H1 (cell line): ENCODE data around the gene FRMD5. TPM values are rescaled to one million over a fixed set of nuclear protein-coding genes. Genes with fewer than 3 reads are reported as not detected.

Experiments
- CTCF ChIA-PET: fragments of 300-600 bp; sonication (Branson Sonifier 250); formaldehyde crosslinking; loops from one replicate; lab custom pipeline; 2021; ENCODE audit not compliant: partially characterized antibody; lab: Charles Lee
- POLR2A ChIA-PET: fragments of 300-600 bp; sonication (Branson Sonifier 250); formaldehyde crosslinking; loops from one replicate; lab custom pipeline; 2021; ENCODE audit warnings: inconsistent platforms; ENCODE audit not compliant: partially characterized antibody; lab: Charles Lee
- DNase-seq, 2 experiments: peaks; one replicate each; pipeline versions ENCODE4 v3.0.0 to v3.0.0-alpha.2; 2010 to 2022; ENCODE audit warnings: low spot score in 2 of 2, low read depth in 1 of 2, mixed read lengths in 1 of 2
- FAIRE-seq: peaks from 2 replicates; lab custom pipeline; 2011; peaks lifted over from hg19 to GRCh38; lab: Jason Lieb, UNC
- H2AFZ ChIP-seq: 2 replicates; pipeline ENCODE4 v1.8.1; 2012; ENCODE audit warnings: low read length, inconsistent platforms
- H2AK5ac ChIP-seq: 2 replicates; pipeline ENCODE4 v1.6.1; 2013; ENCODE audit warnings: low read depth, low read length
- H2BK120ac ChIP-seq: replicated peaks from 2 replicates; pipeline ENCODE3; 2013; ENCODE audit warnings: low read depth, low read length, inconsistent platforms
- H2BK12ac ChIP-seq: 2 replicates; pipeline ENCODE4 v1.6.1; 2013; ENCODE audit warnings: low read depth, low read length
- H2BK15ac ChIP-seq: 2 replicates; pipeline ENCODE4 v1.6.1; 2013; ENCODE audit warnings: low read length
- H2BK20ac ChIP-seq: 2 replicates; pipeline ENCODE4 v1.6.1; 2013; ENCODE audit warnings: low read length
- H2BK5ac ChIP-seq: 2 replicates; pipeline ENCODE4 v1.6.1; 2013; ENCODE audit warnings: low read depth, low read length
- H3K14ac ChIP-seq: 2 replicates; pipeline ENCODE4 v1.6.1; 2013; ENCODE audit warnings: inconsistent platforms; ENCODE audit not compliant: insufficient read length
- H3K18ac ChIP-seq: 2 replicates; pipeline ENCODE4 v1.6.1; 2013; ENCODE audit warnings: low read length; ENCODE audit errors: extremely low read depth
- H3K23ac ChIP-seq: 2 replicates; pipeline ENCODE4 v1.6.1; 2013; ENCODE audit warnings: inconsistent platforms; ENCODE audit not compliant: insufficient read length
- H3K23me2 ChIP-seq: 2 replicates; pipeline ENCODE4 v1.6.1; 2013; ENCODE audit warnings: low read depth, low read length
- H3K27ac ChIP-seq: 2 replicates; pipeline ENCODE4 v1.6.1; 2011; ENCODE audit warnings: low read depth, low read length, inconsistent platforms
- H3K27me3 ChIP-seq, 4 experiments: replicated peaks in 1 of 4; 1 replicate in 1 of 4; 2 replicates in 3 of 4; pipeline versions ENCODE4 v1.6.1 to v1.8.1; 2011 to 2013; ENCODE audit warnings: low read length in 3 of 4, mild to moderate bottlenecking in 3 of 4, inconsistent platforms in 2 of 4, mixed read lengths in 2 of 4, moderate library complexity in 1 of 4; ENCODE audit not compliant: control insufficient read depth in 3 of 4, insufficient read depth in 3 of 4; ENCODE audit errors: extremely low read depth in 1 of 4
- H3K36me3 ChIP-seq, 4 experiments: 2 replicates each; pipeline versions ENCODE4 v1.6.1 to v1.8.1; 2011 to 2013; ENCODE audit warnings: mild to moderate bottlenecking in 4 of 4, low read length in 3 of 4, moderate library complexity in 2 of 4, control low read depth in 1 of 4, inconsistent platforms in 1 of 4; ENCODE audit not compliant: insufficient read depth in 4 of 4, control insufficient read depth in 2 of 4
- H3K4ac ChIP-seq: replicated peaks from 2 replicates; pipeline ENCODE3; 2013; ENCODE audit warnings: low read length, low read depth, mixed read lengths, inconsistent platforms; ENCODE audit not compliant: insufficient read length
- H3K4me1 ChIP-seq, 4 experiments: replicated peaks in 1 of 4; 1 replicate in 1 of 4; 2 replicates in 3 of 4; pipeline versions ENCODE4 v1.6.1 to v1.8.1; 2011 to 2013; ENCODE audit warnings: low read length in 3 of 4, inconsistent platforms in 2 of 4, mixed read lengths in 1 of 4; ENCODE audit not compliant: insufficient read depth in 4 of 4, control insufficient read depth in 3 of 4
- H3K4me2 ChIP-seq, 2 experiments: 2 replicates each; pipeline versions ENCODE4 v1.6.1 to v1.8.1; 2011 to 2013; ENCODE audit warnings: low read depth in 2 of 2, low read length in 2 of 2, control low read depth in 1 of 2, inconsistent platforms in 1 of 2, mild to moderate bottlenecking in 1 of 2; ENCODE audit not compliant: insufficient read depth in 1 of 2
- H3K4me3 ChIP-seq, 4 experiments: fragments of 200-600, 300-600 bp in 1 of 4; sonication (generic), shearing (Covaris generic), sonication (Bioruptor Twin) in 1 of 4; 2 replicates each; pipeline versions ENCODE4 v1.5.1 to v1.8.1; 2011 to 2016; ENCODE audit warnings: low read length in 4 of 4, low read depth in 3 of 4, control low read depth in 2 of 4, inconsistent platforms in 2 of 4, mild to moderate bottlenecking in 2 of 4, mixed read lengths in 1 of 4, moderate library complexity in 1 of 4; ENCODE audit not compliant: insufficient read depth in 2 of 4; ENCODE audit errors: extremely low read depth in 1 of 4
- H3K56ac ChIP-seq: replicated peaks from 2 replicates; pipeline ENCODE3; 2013; ENCODE audit warnings: low read depth, mild to moderate bottlenecking, mixed read lengths, low read length, inconsistent platforms; ENCODE audit not compliant: insufficient read length
- H3K79me1 ChIP-seq: 2 replicates; pipeline ENCODE4 v1.6.1; 2013; ENCODE audit warnings: low read depth, low read length, control low read depth
- H3K79me2 ChIP-seq, 2 experiments: 2 replicates each; pipeline versions ENCODE4 v1.6.1 to v1.8.1; 2012 to 2013; ENCODE audit warnings: low read length in 2 of 2, mild to moderate bottlenecking in 2 of 2, inconsistent platforms in 1 of 2; ENCODE audit not compliant: insufficient read depth in 2 of 2, control insufficient read depth in 1 of 2
- H3K9ac ChIP-seq, 4 experiments: replicated peaks in 1 of 4; 1 replicate in 1 of 4; 2 replicates in 3 of 4; pipeline versions ENCODE4 v1.6.1 to v1.8.1; 2011 to 2013; ENCODE audit warnings: low read depth in 3 of 4, low read length in 3 of 4, control low read depth in 2 of 4, mild to moderate bottlenecking in 2 of 4, moderate library complexity in 2 of 4, inconsistent platforms in 1 of 4; ENCODE audit errors: extremely low read depth in 1 of 4
- H3K9me3 ChIP-seq, 2 experiments: 2 replicates each; pipeline versions ENCODE4 v1.6.1 to v1.8.1; 2012 to 2013; ENCODE audit warnings: mild to moderate bottlenecking in 2 of 2, moderate library complexity in 2 of 2, control low read depth in 1 of 2, inconsistent platforms in 1 of 2, low read depth in 1 of 2, low read length in 1 of 2, mixed read lengths in 1 of 2; ENCODE audit not compliant: insufficient read depth in 2 of 2
- H4K20me1 ChIP-seq, 2 experiments: replicated peaks in 1 of 2; 2 replicates each; pipeline versions ENCODE3 to v1.8.1; 2011 to 2013; ENCODE audit warnings: inconsistent platforms in 2 of 2, low read length in 2 of 2, mild to moderate bottlenecking in 1 of 2; ENCODE audit not compliant: insufficient read depth in 2 of 2, control insufficient read depth in 1 of 2
- H4K5ac ChIP-seq: 2 replicates; pipeline ENCODE4 v1.6.1; 2013; ENCODE audit warnings: low read length, low read depth, mixed read lengths, inconsistent platforms; ENCODE audit not compliant: insufficient read length
- H4K8ac ChIP-seq: 2 replicates; pipeline ENCODE4 v1.8.0; 2013; ENCODE audit warnings: mild to moderate bottlenecking, moderate library complexity, low read length, inconsistent platforms; ENCODE audit not compliant: insufficient read depth; ENCODE audit errors: extremely low read depth
- H4K91ac ChIP-seq: replicated peaks from 2 replicates; pipeline ENCODE3; 2013; ENCODE audit warnings: low read length, mixed read lengths, inconsistent platforms; ENCODE audit not compliant: insufficient read length
- ATF3 ChIP-seq: IDR thresholded peaks from 2 replicates; pipeline ENCODE4 v1.6.1; 2011; ENCODE audit warnings: low read depth, mild to moderate bottlenecking, low read length; ENCODE audit not compliant: insufficient read depth
- BRCA1 ChIP-seq: IDR thresholded peaks from 2 replicates; pipeline ENCODE4 v1.6.1; 2012; ENCODE audit warnings: low read depth, low read length, improper control_type of control experiment
- CHD1 ChIP-seq: IDR thresholded peaks from 2 replicates; pipeline ENCODE4 v1.6.1; 2012; ENCODE audit warnings: low read depth, low read length, improper control_type of control experiment
- EGR1 ChIP-seq: IDR thresholded peaks from 2 replicates; pipeline ENCODE4 v1.6.1; 2011; ENCODE audit warnings: low read depth, low read length, borderline replicate concordance
- EP300 ChIP-seq, 2 experiments: IDR thresholded peaks; 1 replicate in 1 of 2; 2 replicates in 1 of 2; pipeline ENCODE4 v1.6.1; 2011 to 2012; ENCODE audit warnings: low read depth in 2 of 2, low read length in 2 of 2, mild to moderate bottlenecking in 2 of 2, borderline replicate concordance in 1 of 2, inconsistent platforms in 1 of 2, moderate library complexity in 1 of 2
- GTF2F1 ChIP-seq: IDR thresholded peaks from 2 replicates; pipeline ENCODE4 v1.6.1; 2012; ENCODE audit warnings: low read depth, low read length, improper control_type of control experiment, borderline replicate concordance
- HDAC6 ChIP-seq: IDR thresholded peaks from one replicate; pipeline ENCODE4 v1.7.1; 2012; ENCODE audit warnings: low read depth, mild to moderate bottlenecking, inconsistent platforms, low read length, moderate library complexity
- JUN ChIP-seq: IDR thresholded peaks from 2 replicates; pipeline ENCODE4 v1.6.1; 2011; ENCODE audit warnings: low read depth, mild to moderate bottlenecking, improper control_type of control experiment, low read length
- JUND ChIP-seq: IDR thresholded peaks from 2 replicates; pipeline ENCODE4 v1.6.1; 2011; ENCODE audit warnings: mild to moderate bottlenecking, improper control_type of control experiment, low read length
- POU5F1 ChIP-seq: IDR thresholded peaks from 2 replicates; pipeline ENCODE4 v1.6.1; 2011; ENCODE audit warnings: low read depth, mild to moderate bottlenecking, low read length, moderate library complexity
- SRF ChIP-seq: IDR thresholded peaks from 2 replicates; pipeline ENCODE4 v1.6.1; 2011; ENCODE audit warnings: mild to moderate bottlenecking, low read depth, low read length, moderate library complexity
- ZNF274 ChIP-seq: IDR thresholded peaks from 2 replicates; pipeline ENCODE4 v1.7.0; 2012; ENCODE audit warnings: low read length, borderline replicate concordance; ENCODE audit errors: extremely low read depth
- polyA plus RNA-seq, 7 experiments: library from polyadenylated mRNA; depleted of rRNA in 3 of 7; stranded (reverse) in 5 of 7; unstranded in 2 of 7; fragments of >200 nt in 5 of 7; fragments of 200-250 nt in 2 of 7; gene quantifications; 1 replicate in 5 of 7; 2 replicates in 1 of 7; 4 replicates in 1 of 7; pipeline versions ENCODE4 v1.2.1 to v1.2.3, GENCODE V29; 2011 to 2013; ENCODE audit warnings: missing spikeins in 2 of 7, mixed read lengths in 2 of 7
- total RNA-seq: library from RNA; stranded (reverse); fragmentation: NEBNext Ultra II Directional; extraction: Animal tissue kit (Norgen Biotek cat#: 25700); gene quantifications from 2 replicates; pipeline ENCODE4 v1.2.1, GENCODE V29; 2021

Gene FRMD5
- total and polyA plus RNA-seq, 2 of the 8 experiments (the other 6 are each of a cell fraction or from before 2014, with no cell fraction given): 10.1 to 12.6 TPM

DNA sequence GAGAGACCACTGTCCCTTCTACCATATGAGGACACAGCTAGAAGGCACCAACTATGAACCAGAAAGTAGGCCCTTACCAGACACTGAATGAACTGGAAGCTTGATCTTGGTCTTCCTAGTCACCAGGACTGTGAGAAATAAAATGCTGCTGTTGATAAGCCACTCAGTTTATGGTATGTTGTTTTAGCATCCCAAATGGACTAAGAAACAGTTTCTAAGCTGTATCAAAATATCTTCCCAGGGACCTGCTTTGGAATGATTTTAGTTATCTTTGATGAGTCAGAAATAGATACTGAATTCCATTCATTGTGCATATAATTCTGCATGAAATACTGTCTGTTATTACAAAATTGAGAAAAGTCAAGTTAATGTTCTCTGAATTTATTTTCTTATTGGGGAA, 349.6 kb downstream of the FRMD5 start:
- Histone ChIP-seq H3K9me3 (no peaks in the 10 kb centered on the region), H3K23me2 (no peaks in the 10 kb centered on the region), H2BK20ac (no peak overlapping the region), H3K27me3 (no peaks in the 10 kb centered on the region), H2BK5ac (no peak overlapping the region), H4K5ac (no peak overlapping the region), H4K20me1 (peaks cover 0 to 3% of the 10 kb centered on the region in 2 experiments), H2BK15ac (no peak overlapping the region), H3K23ac (no peak overlapping the region), H2AK5ac (no peak overlapping the region), H3K27ac (no peak overlapping the region), H4K8ac (no peak overlapping the region), H3K14ac (no peak overlapping the region), H3K79me2 (no peaks in the 10 kb centered on the region), H3K4me2 (no peak overlapping the region), H3K4ac (no peak overlapping the region), H4K91ac (no peak overlapping the region), H2BK120ac (no peak overlapping the region), H3K4me1 (no peaks in the 10 kb centered on the region), H3K9ac (no peak overlapping the region), H3K4me3 (no peak overlapping the region), H3K18ac (no peak overlapping the region), H2AFZ (no peak overlapping the region), H2BK12ac (no peak overlapping the region), H3K79me1 (no peaks in the 10 kb centered on the region), H3K36me3 (peaks cover 0 to 26% (median 4%) of the 10 kb centered on the region in 4 experiments; a peak in 4 of 8 replicates), H3K56ac (no peak overlapping the region)
- TF ChIP-seq ZNF274: no peak
- TF ChIP-seq GTF2F1: no peak
- TF ChIP-seq HDAC6: no peak
- no peak for TF ChIP-seq CHD1
- TF ChIP-seq BRCA1: no peak
- no peak for TF ChIP-seq SRF
- no peak for TF ChIP-seq EP300 (IDR thresholded peaks at IDR 0.05; ENCODE audit: borderline replicate concordance in 1 of 2, low read depth in 2 of 2, low read length in 2 of 2)
- TF ChIP-seq EGR1: no peak
- no peak for TF ChIP-seq ATF3
- TF ChIP-seq JUND: no peak
- TF ChIP-seq JUN: no peak
- no peak for TF ChIP-seq POU5F1
- ChIA-PET POLR2A (no interaction called here), CTCF (no interaction called here)
- FAIRE-seq: no peak
- no peak for DNase-seq
